CD4-positive, alpha-beta T cell (primary cell): ENCODE data around the gene ST6GALNAC2. TPM values are rescaled to one million over a fixed set of nuclear protein-coding genes. Genes with fewer than 3 reads are reported as not detected.

Experiments used
- ATAC-seq: fragments of 200-7000 bp; cut with Tn5 transposase; one replicate; pipeline ENCODE4 v1.10.0; 2022; ENCODE audit warnings: mild to moderate bottlenecking; ENCODE audit not compliant: poor library complexity
- CTCF ChIA-PET: fragments of 350-600 bp; sonication (Branson Sonifier 250); formaldehyde crosslinking; loops from one replicate; lab custom pipeline; 2021; ENCODE audit warnings: antibody characterized with exemption, inconsistent platforms; lab: Charles Lee
- POLR2A ChIA-PET: fragments of 350-600 bp; sonication (Branson Sonifier 250); formaldehyde crosslinking; loops from one replicate; lab custom pipeline; 2021; ENCODE audit warnings: antibody characterized with exemption, inconsistent platforms; lab: Charles Lee
- DNase-seq, 14 experiments: peaks; one replicate each; pipeline ENCODE4 v3.0.0-alpha.2; 2013 to 2020; ENCODE audit warnings: mixed read lengths in 2 of 14
- H3K27ac ChIP-seq, 2 donors: one replicate each; pipeline versions ENCODE4 v1.5.1 to v1.7.0; 2013; ENCODE audit warnings: low read length in 2 of 2, low read depth in 1 of 2, mild to moderate bottlenecking in 1 of 2
- H3K27me3 ChIP-seq, 2 experiments: 1 replicate in 1 of 2; 2 replicates in 1 of 2; pipeline versions ENCODE4 v1.6.1 to v1.7.0; 2013; ENCODE audit warnings: low read length in 2 of 2, control low read depth in 1 of 2, mild to moderate bottlenecking in 1 of 2, moderate library complexity in 1 of 2; ENCODE audit not compliant: insufficient read depth in 2 of 2, control insufficient read depth in 1 of 2
- H3K36me3 ChIP-seq: one replicate; pipeline ENCODE4 v1.6.1; 2013; ENCODE audit warnings: low read length, control low read depth; ENCODE audit not compliant: insufficient read depth
- H3K4me1 ChIP-seq: one replicate; pipeline ENCODE4 v1.6.1; 2013; ENCODE audit warnings: low read length, control low read depth; ENCODE audit not compliant: insufficient read depth
- H3K4me3 ChIP-seq: one replicate; pipeline ENCODE4 v1.5.1; 2013; ENCODE audit warnings: mild to moderate bottlenecking, low read length, moderate library complexity
- H3K9me3 ChIP-seq, 2 experiments: 1 replicate in 1 of 2; 2 replicates in 1 of 2; pipeline versions ENCODE4 v1.6.1 to v1.7.0; 2013; ENCODE audit warnings: low read length in 2 of 2, mild to moderate bottlenecking in 2 of 2, control low read depth in 1 of 2, moderate library complexity in 1 of 2; ENCODE audit not compliant: control insufficient read depth in 1 of 2, insufficient read depth in 1 of 2
- H3K27ac Mint-ChIP-seq: one replicate; pipeline ENCODE4 v1.8.0; 2020; ENCODE audit warnings: mixed read lengths
- H3K27me3 Mint-ChIP-seq: one replicate; pipeline ENCODE4 v1.8.0; 2021; ENCODE audit warnings: mixed read lengths
- H3K36me3 Mint-ChIP-seq: one replicate; pipeline ENCODE4 v1.8.0; 2021; ENCODE audit warnings: low read depth, mixed read lengths
- H3K4me1 Mint-ChIP-seq: one replicate; pipeline ENCODE4 v1.8.0; 2021; ENCODE audit warnings: low read depth, mixed read lengths
- H3K4me3 Mint-ChIP-seq: one replicate; pipeline ENCODE4 v1.8.0; 2020; ENCODE audit warnings: mild to moderate bottlenecking, mixed read lengths
- H3K9me3 Mint-ChIP-seq: one replicate; pipeline ENCODE4 v1.8.0; 2020; ENCODE audit warnings: mixed read lengths
- intact Hi-C, 2 experiments: fragments of 100-400 bp; cut with DNase I in 1 of 2; cut with micrococcal nuclease in 1 of 2; formaldehyde crosslinking; loops; one replicate each; pipeline versions ENCODE4 v1.15.1 to v1.9.0; 2023 to 2025; cut with DNase I, micrococcal nuclease
- polyA plus RNA-seq, 2 donors: library from polyadenylated mRNA; unstranded; fragments of 120-200 nt; gene quantifications; one replicate each; pipeline ENCODE4 v1.2.1, GENCODE V29; 2013
- total RNA-seq, 174 experiments: library from RNA in 2 of 174; stranded (reverse) in 2 of 174; gene quantifications; one replicate each; pipeline ENCODE4 v1.2.3 and lab custom pipeline; 2021 to 2026
- TF ChIP-seq, protein P1 (sequence below): fragments of 200-600 bp; IDR thresholded peaks from one replicate; pipeline ENCODE4 v1.8.0; 2022; ENCODE audit warnings: antibody characterized with exemption, mild to moderate bottlenecking

The ST6GALNAC2 gene
- total RNA-seq (1 to 10 TPM in 1 of 2 experiments, under 1 TPM in 1; 0.49 to 1.2 TPM), total RNA-seq (lab: John Stamatoyannopoulos, UW) (0 to 6.5 (median 0.34) reads per million in 172 experiments)
- polyA plus RNA-seq (2013, experiment 1 of 2), result 1.2 TPM
- 1.0 TPM for polyA plus RNA-seq (2013, experiment 2 of 2)

DNA sequence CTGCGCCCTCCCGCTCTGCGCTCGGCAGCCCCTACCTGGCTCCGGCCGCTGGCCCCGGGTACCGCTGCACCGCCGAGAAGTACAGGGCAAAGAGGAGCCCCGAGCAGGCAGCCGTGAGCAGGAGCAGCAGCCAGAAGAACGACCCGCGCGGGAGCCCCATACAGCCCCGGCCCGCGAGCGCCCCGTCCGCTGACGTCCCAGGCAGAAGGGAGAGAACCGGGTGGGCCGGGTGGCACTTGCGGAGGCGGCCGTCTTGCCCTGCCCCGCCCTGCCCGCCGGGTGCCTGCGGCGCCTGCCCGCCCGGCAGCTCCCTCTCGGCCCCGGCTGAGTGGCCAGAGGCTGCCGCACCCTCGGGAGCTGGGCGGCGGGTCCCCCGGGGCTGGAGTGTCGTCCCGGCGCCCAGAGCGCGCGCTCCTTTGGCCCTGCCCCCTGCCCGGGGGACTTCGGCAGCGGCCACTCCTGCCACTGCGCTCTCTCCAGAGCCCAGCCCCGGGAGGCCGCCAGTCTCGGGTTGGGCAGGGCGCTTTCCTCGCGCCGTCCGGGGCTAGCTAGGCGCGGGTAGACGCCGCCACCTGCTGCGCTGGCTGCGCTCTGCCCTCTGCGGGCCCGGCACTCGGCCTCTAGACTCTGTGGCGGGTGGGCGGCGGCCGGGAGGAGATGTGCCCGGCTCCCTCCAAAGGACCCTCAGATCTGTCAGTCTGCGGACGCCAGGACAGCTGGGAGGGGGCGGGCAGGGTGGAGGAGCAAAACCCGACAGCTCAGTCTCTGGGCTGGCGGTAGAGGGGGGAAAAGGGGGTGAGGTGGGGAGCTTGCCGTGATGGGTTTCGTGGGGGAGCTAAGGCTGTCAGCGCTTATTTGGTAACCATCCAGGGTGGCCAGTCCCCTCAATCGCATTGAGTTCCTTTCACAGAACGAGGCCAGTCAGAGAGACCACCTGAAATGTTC is at the start of gene ST6GALNAC2:
Gene ST6GALNAC2 (minus strand): TSS at position 212 of the 945 bp plus-strand sequence. CDS start 52 bp downstream, at position 160.
- H3K27ac Mint-ChIP-seq, result no peak within 1 kb of the TSS
- H3K27ac ChIP-seq, result no peak within 1 kb of the TSS
- ATAC-seq (peak; percentile 75), DNase-seq (peak in 12 of 14 experiments; percentile 11 to 75 (median 30))
- H3K36me3 Mint-ChIP-seq, result no peaks in the 10 kb centered on the region
- peaks cover 31 to 49% of the 10 kb centered on the region in 2 experiments for H3K27me3 ChIP-seq
- H3K4me3 ChIP-seq, result peak within 1 kb of the TSS; percentile 56
- intact Hi-C loops, result loop anchor here in 1 of 2 experiments (2.0 kb wide), 1 partner anchor 63 kb away; no protein-coding TSS in a partner anchor
- CTCF ChIA-PET, result interaction anchor here (0.5 to 2.7 kb wide), 4 partner anchors 28 to 82 kb away, joined by 3 to 17 read pairs (median 12); no protein-coding TSS in a partner anchor
- peaks cover 26% of the 10 kb centered on the region for H3K4me1 ChIP-seq
- H3K4me3 Mint-ChIP-seq, result peak within 1 kb of the TSS; percentile 79
- H3K36me3 ChIP-seq, result no peaks in the 10 kb centered on the region
- TF ChIP-seq, protein P1, sequence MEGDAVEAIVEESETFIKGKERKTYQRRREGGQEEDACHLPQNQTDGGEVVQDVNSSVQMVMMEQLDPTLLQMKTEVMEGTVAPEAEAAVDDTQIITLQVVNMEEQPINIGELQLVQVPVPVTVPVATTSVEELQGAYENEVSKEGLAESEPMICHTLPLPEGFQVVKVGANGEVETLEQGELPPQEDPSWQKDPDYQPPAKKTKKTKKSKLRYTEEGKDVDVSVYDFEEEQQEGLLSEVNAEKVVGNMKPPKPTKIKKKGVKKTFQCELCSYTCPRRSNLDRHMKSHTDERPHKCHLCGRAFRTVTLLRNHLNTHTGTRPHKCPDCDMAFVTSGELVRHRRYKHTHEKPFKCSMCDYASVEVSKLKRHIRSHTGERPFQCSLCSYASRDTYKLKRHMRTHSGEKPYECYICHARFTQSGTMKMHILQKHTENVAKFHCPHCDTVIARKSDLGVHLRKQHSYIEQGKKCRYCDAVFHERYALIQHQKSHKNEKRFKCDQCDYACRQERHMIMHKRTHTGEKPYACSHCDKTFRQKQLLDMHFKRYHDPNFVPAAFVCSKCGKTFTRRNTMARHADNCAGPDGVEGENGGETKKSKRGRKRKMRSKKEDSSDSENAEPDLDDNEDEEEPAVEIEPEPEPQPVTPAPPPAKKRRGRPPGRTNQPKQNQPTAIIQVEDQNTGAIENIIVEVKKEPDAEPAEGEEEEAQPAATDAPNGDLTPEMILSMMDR, result no peak
- H3K9me3 Mint-ChIP-seq, result no peaks in the 10 kb centered on the region
- POLR2A ChIA-PET, result interaction anchor here (0.8 to 1.5 kb wide), 4 partner anchors 26 to 86 kb away, joined by 4 to 5 read pairs (median 4); no protein-coding TSS in a partner anchor
- peaks cover 59% of the 10 kb centered on the region for H3K27me3 Mint-ChIP-seq
- peaks cover 9% of the 10 kb centered on the region for H3K4me1 Mint-ChIP-seq
- H3K9me3 ChIP-seq, result peaks cover 0 to 10% of the 10 kb centered on the region in 2 experiments

DNA sequence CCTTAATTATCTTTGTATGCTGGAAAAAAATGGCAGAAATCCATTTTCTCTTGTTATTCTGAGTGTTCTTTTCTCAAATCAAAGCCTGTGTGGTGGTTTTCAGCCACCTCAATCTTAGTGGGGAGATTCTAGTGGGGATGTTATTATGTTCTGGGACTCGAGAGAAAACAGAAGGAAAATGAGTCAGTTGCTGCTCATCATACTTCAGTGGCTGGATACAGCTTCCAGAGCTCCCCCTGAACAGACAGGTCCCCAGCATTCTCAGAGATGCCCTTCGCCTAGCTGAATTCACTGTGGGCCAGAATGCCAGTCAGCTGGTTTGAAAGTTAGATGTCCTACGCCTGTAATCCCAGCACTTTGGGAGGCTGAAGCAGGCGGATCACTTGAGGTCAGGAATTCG is 49.4 kb upstream of the ST6GALNAC2 start:
- H3K27ac Mint-ChIP-seq, result no peak overlapping the region
- POLR2A ChIA-PET, result no interaction called here
- ATAC-seq, result no peak

More for the DNA sequence above, 49.4 kb upstream of the ST6GALNAC2 start:
- H3K4me3 ChIP-seq, result no peak overlapping the region
- Mint-ChIP-seq H3K4me3 (no peak overlapping the region), H3K9me3 (no peaks in the 10 kb centered on the region), H3K36me3 (no peaks in the 10 kb centered on the region), H3K4me1 (no peaks in the 10 kb centered on the region), H3K27me3 (no peaks in the 10 kb centered on the region)
- no peaks in the 10 kb centered on the region for H3K27me3 ChIP-seq
- H3K36me3 ChIP-seq, result peaks cover 5% of the 10 kb centered on the region
- DNase-seq, result no peak
- intact Hi-C loops, result no loop called here
- H3K27ac ChIP-seq, result no peak overlapping the region
- TF ChIP-seq, protein P1, result no peak
- peaks cover 5% of the 10 kb centered on the region for H3K4me1 ChIP-seq
- H3K9me3 ChIP-seq, result no peaks in the 10 kb centered on the region
- CTCF ChIA-PET, result no interaction called here
